PFSK-1 (cell line): ENCODE measurements around the gene TMEM176B.

ENCODE experiments used
- FOXP2 ChIP-seq: optimal IDR thresholded peaks from 2 replicates; pipeline ENCODE3; 2011; ENCODE audit warnings: borderline replicate concordance, control low read depth, inconsistent platforms; ENCODE audit not compliant: insufficient read depth; ENCODE audit errors: extremely low read length, extremely low read depth
- POLR2AphosphoS5 ChIP-seq: IDR thresholded peaks from 2 replicates; pipeline ENCODE4 v1.6.1; 2012; ENCODE audit warnings: low read depth, mild to moderate bottlenecking, control low read depth, low read length, moderate library complexity
- REST ChIP-seq, 2 experiments: IDR thresholded peaks; 2 replicates each; pipeline versions ENCODE4 v1.6.1 to v1.8.0; 2011 to 2012; ENCODE audit warnings: low read depth in 2 of 2, low read length in 2 of 2, control low read depth in 1 of 2, inconsistent platforms in 1 of 2, mild to moderate bottlenecking in 1 of 2, moderate library complexity in 1 of 2; ENCODE audit not compliant: insufficient read depth in 1 of 2
- SIN3A ChIP-seq: IDR thresholded peaks from 2 replicates; pipeline ENCODE4 v1.6.1; 2012; ENCODE audit warnings: mild to moderate bottlenecking, low read length, moderate library complexity, borderline replicate concordance; ENCODE audit not compliant: insufficient read depth
- TAF1 ChIP-seq: IDR thresholded peaks from 2 replicates; pipeline ENCODE4 v1.6.1; 2012; ENCODE audit warnings: low read length, control low read depth, borderline replicate concordance; ENCODE audit not compliant: insufficient read depth

TMEM176B gene

GRCh38 chr7:150801946-150802771 lies 2.0 kb upstream of the TMEM176B start:
- TF ChIP-seq TAF1 (no peak), REST (IDR thresholded peaks at IDR 0.05; ENCODE audit: insufficient read depth in 1 of 2, low read depth in 2 of 2, low read length in 2 of 2) (no peak), SIN3A (no peak), POLR2AphosphoS5 (no peak), FOXP2 (no peak)

- TF ChIP-seq TAF1 (no peak), FOXP2 (no peak), REST (IDR thresholded peaks at IDR 0.05; ENCODE audit: insufficient read depth in 1 of 2, low read depth in 2 of 2, low read length in 2 of 2) (no peak), SIN3A (no peak), POLR2AphosphoS5 (no peak)
These were observed 1.2 kb upstream of the TMEM176B start for GRCh38 chr7:150801242-150801945.

GRCh38 chr7:150800581-150801241 lies 547 bp upstream of the TMEM176B start, which contains the start of gene TMEM176A:
TMEM176A (plus strand) TSS chr7:150800769; CDS start chr7:150801551, 782 bp downstream.
- TF ChIP-seq SIN3A (no peak), POLR2AphosphoS5 (no peak), FOXP2 (no peak), REST (IDR thresholded peaks at IDR 0.05; ENCODE audit: insufficient read depth in 1 of 2, low read depth in 2 of 2, low read length in 2 of 2) (no peak), TAF1 (no peak)

GRCh38 chr7:150799156-150799555 lies 1.0 kb downstream of the TMEM176B start:
- TF ChIP-seq TAF1 (no peak), SIN3A (no peak), POLR2AphosphoS5 (no peak), REST (IDR thresholded peaks at IDR 0.05; ENCODE audit: insufficient read depth in 1 of 2, low read depth in 2 of 2, low read length in 2 of 2) (no peak), FOXP2 (no peak)
